Measurements from ENCODE around the gene CD2AP. TPM values are rescaled to one million over a fixed set of nuclear protein-coding genes. Genes with fewer than 3 reads are reported as not detected.

CD2AP gene
- total and polyA plus RNA-seq, 2 of the 8 experiments (the other 6 are each of a cell fraction or from before 2014, with no cell fraction given) = 8.6 to 75.6 TPM

GRCh38 chr6:47437592-47437991 lies 40.0 kb upstream of the CD2AP start:
- no peak overlapping the region for H3K4ac ChIP-seq (replicated peaks; ENCODE audit: insufficient read length, low read depth, low read length)
- no peak for TF ChIP-seq EGR1 (IDR thresholded peaks at IDR 0.05; ENCODE audit: borderline replicate concordance, low read depth, low read length)
- TF ChIP-seq, protein P1, sequence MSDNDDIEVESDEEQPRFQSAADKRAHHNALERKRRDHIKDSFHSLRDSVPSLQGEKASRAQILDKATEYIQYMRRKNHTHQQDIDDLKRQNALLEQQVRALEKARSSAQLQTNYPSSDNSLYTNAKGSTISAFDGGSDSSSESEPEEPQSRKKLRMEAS (IDR thresholded peaks at IDR 0.05) = no peak
- no peak for TF ChIP-seq RXRA (IDR thresholded peaks at IDR 0.05; ENCODE audit: insufficient read depth, low read depth, low read length)
- TF ChIP-seq BCL11A (IDR thresholded peaks at IDR 0.05; ENCODE audit: low read depth in 2 of 2, low read length in 2 of 2) = no peak
- no peak for TF ChIP-seq CREB1 (IDR thresholded peaks at IDR 0.05)
- no peak for TF ChIP-seq NRF1 (IDR thresholded peaks at IDR 0.05; ENCODE audit: low read depth, low read length)
- no peak for TF ChIP-seq KDM4A (IDR thresholded peaks at IDR 0.05; ENCODE audit: low read depth, low read length, severe bottlenecking)
- no peak for TF ChIP-seq EZH2 (IDR thresholded peaks at IDR 0.05; ENCODE audit: low read depth, low read length, severe bottlenecking)
- no peak for TF ChIP-seq KDM1A (IDR thresholded peaks at IDR 0.05; ENCODE audit: borderline replicate concordance, low read length)
- TF ChIP-seq BACH1 (IDR thresholded peaks at IDR 0.05; ENCODE audit: low read length) = no peak
- no peak for TF ChIP-seq POLR2A (IDR thresholded peaks at IDR 0.05; ENCODE audit: control extremely low read depth in 1 of 2, low read depth in 2 of 2, low read length in 2 of 2)
- TF ChIP-seq, protein P2, sequence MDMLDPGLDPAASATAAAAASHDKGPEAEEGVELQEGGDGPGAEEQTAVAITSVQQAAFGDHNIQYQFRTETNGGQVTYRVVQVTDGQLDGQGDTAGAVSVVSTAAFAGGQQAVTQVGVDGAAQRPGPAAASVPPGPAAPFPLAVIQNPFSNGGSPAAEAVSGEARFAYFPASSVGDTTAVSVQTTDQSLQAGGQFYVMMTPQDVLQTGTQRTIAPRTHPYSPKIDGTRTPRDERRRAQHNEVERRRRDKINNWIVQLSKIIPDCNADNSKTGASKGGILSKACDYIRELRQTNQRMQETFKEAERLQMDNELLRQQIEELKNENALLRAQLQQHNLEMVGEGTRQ (IDR thresholded peaks at IDR 0.05; ENCODE audit: low read length) = no peak
- TF ChIP-seq SP1 (IDR thresholded peaks at IDR 0.05; ENCODE audit: low read depth, low read length) = no peak

More at GRCh38 chr6:47437592-47437991, 40.0 kb upstream of the CD2AP start:
- H3K9ac ChIP-seq (replicated peaks in 1 of 4; ENCODE audit: extremely low read depth in 1 of 4, low read depth in 3 of 4, low read length in 3 of 4) = no peak overlapping the region
- 92% methylated on average over 4 of the region's 4 CpGs; no CpG with 5 or more reads in 1 of the 2 experiments for WGBS, 2 experiments (ENCODE audit: extremely low coverage in 1 of 2, insufficient coverage in 1 of 2, insufficient read length in 1 of 2, insufficient replicate concordance in 2 of 2, low coverage in 1 of 2, low lambda C conversion rate in 2 of 2, missing lambda C conversion rate in 1 of 2)
- H3K4me2 ChIP-seq (ENCODE audit: insufficient read depth in 1 of 2, low read depth in 2 of 2, low read length in 2 of 2) = no peak overlapping the region
- H3K23me2 ChIP-seq (ENCODE audit: low read depth, low read length) = no peaks in the 10 kb centered on the region
- no peaks in the 10 kb centered on the region for H3K36me3 ChIP-seq (ENCODE audit: control insufficient read depth in 2 of 4, insufficient read depth in 4 of 4, low read length in 3 of 4)
- H3K27me3 ChIP-seq (replicated peaks in 1 of 4; ENCODE audit: control insufficient read depth in 3 of 4, extremely low read depth in 1 of 4, insufficient read depth in 3 of 4, low read length in 3 of 4) = no peaks in the 10 kb centered on the region
- H3K14ac ChIP-seq (ENCODE audit: insufficient read length) = no peak overlapping the region
- H2AFZ ChIP-seq (ENCODE audit: low read length) = no peak overlapping the region
- H3K79me2 ChIP-seq (ENCODE audit: control insufficient read depth in 1 of 2, insufficient read depth in 2 of 2, low read length in 2 of 2) = no peaks in the 10 kb centered on the region
- H3K4me1 ChIP-seq (replicated peaks in 1 of 4; ENCODE audit: control insufficient read depth in 3 of 4, insufficient read depth in 4 of 4, low read length in 3 of 4) = no peaks in the 10 kb centered on the region
- H3K18ac ChIP-seq (ENCODE audit: extremely low read depth, low read length) = no peak overlapping the region
- H3K9me3 ChIP-seq (ENCODE audit: insufficient read depth in 2 of 2, low read depth in 1 of 2, low read length in 1 of 2) = no peaks in the 10 kb centered on the region
- no peak overlapping the region for H2BK20ac ChIP-seq (ENCODE audit: low read length)
- H4K20me1 ChIP-seq (replicated peaks in 1 of 2; ENCODE audit: control insufficient read depth in 1 of 2, insufficient read depth in 2 of 2, low read length in 2 of 2) = no peaks in the 10 kb centered on the region
- H2AK5ac ChIP-seq (ENCODE audit: low read depth, low read length) = no peak overlapping the region
- no peak overlapping the region for H2BK12ac ChIP-seq (ENCODE audit: low read depth, low read length)
- H2BK120ac ChIP-seq (replicated peaks; ENCODE audit: low read depth, low read length) = no peak overlapping the region
- POLR2A ChIA-PET (ENCODE audit: partially characterized antibody) = no interaction called here
- H3K4me3 ChIP-seq (ENCODE audit: extremely low read depth in 1 of 4, insufficient read depth in 2 of 4, low read depth in 3 of 4, low read length in 4 of 4) = no peak overlapping the region
- H2BK5ac ChIP-seq (ENCODE audit: low read depth, low read length) = no peak overlapping the region
- H2BK15ac ChIP-seq (ENCODE audit: low read length) = no peak overlapping the region
- FAIRE-seq (no peak), DNase-seq (ENCODE audit: low read depth in 1 of 2, low spot score in 2 of 2) (no peak)
- CTCF ChIA-PET (ENCODE audit: partially characterized antibody) = no interaction called here
- H4K91ac ChIP-seq (replicated peaks; ENCODE audit: insufficient read length, low read length) = no peak overlapping the region
- no peak overlapping the region for H4K8ac ChIP-seq (ENCODE audit: extremely low read depth, insufficient read depth, low read length)
- H3K56ac ChIP-seq (replicated peaks; ENCODE audit: insufficient read length, low read depth, low read length) = no peak overlapping the region
- H3K79me1 ChIP-seq (ENCODE audit: low read depth, low read length) = no peaks in the 10 kb centered on the region
- H3K27ac ChIP-seq (ENCODE audit: low read depth, low read length) = no peak overlapping the region
- H4K5ac ChIP-seq (ENCODE audit: insufficient read length, low read depth, low read length) = no peak overlapping the region
- H3K23ac ChIP-seq (ENCODE audit: insufficient read length) = no peak overlapping the region
